Mucosa of rectum (tissue), 2 donors: ENCODE measurements around the gene UBP1.
"Not testable (repeated sequence)": the region's sequence is repeated elsewhere in the genome, so short reads cannot be mapped to it uniquely, and the experiment has no call there.

ENCODE experiments used
- H3K27ac ChIP-seq, 2 donors: one replicate each; pipeline ENCODE4 v1.7.0; 2013; ENCODE audit warnings: inconsistent platforms in 2 of 2, low read depth in 2 of 2, low read length in 2 of 2
- H3K27me3 ChIP-seq, 2 donors: one replicate each; pipeline ENCODE4 v1.7.0; 2013; ENCODE audit warnings: low read length in 2 of 2; ENCODE audit not compliant: control insufficient read depth in 2 of 2, insufficient read depth in 2 of 2
- H3K36me3 ChIP-seq, 2 donors: one replicate each; pipeline ENCODE4 v1.7.0; 2013; ENCODE audit warnings: low read length in 2 of 2; ENCODE audit not compliant: control insufficient read depth in 2 of 2, insufficient read depth in 2 of 2
- H3K4me1 ChIP-seq, 2 donors: one replicate each; pipeline ENCODE4 v1.7.0; 2013; ENCODE audit warnings: low read length in 2 of 2, mild to moderate bottlenecking in 1 of 2; ENCODE audit not compliant: control insufficient read depth in 2 of 2, insufficient read depth in 2 of 2
- H3K4me3 ChIP-seq, 2 donors: one replicate each; pipeline ENCODE4 v1.7.0; 2013; ENCODE audit warnings: low read length in 2 of 2
- H3K9ac ChIP-seq, 2 donors: one replicate each; pipeline ENCODE4 v1.7.0; 2013; ENCODE audit warnings: low read length in 2 of 2, low read depth in 1 of 2, mild to moderate bottlenecking in 1 of 2
- H3K9me3 ChIP-seq, 2 donors: one replicate each; pipeline ENCODE4 v1.7.0; 2013; ENCODE audit warnings: low read length in 2 of 2; ENCODE audit not compliant: control insufficient read depth in 2 of 2
- donor health status: healthy.
- donor health status: Normal muscosa, but diverticular disease.

Gene UBP1

DNA sequence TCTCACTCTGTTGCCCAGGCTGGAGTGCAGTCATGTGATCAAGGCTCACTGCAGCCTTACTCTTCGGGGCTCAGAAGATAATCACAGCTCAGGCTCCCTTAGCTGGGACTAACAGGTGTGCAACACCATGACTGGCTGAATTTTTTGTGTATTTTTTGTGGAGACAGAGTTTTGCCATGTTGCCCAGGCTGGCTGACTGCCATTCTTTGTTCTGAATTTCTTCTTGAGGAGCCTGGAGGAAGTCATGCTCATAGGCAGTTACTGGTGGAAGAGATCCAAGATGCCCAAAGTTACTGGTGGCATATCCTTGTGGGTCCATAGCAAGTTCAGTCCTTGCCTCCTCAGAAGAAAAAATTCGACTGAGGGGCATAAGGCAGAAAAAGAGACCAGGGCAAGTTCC lies 16.6 kb upstream of the UBP1 start:
- H3K4me1 ChIP-seq, result no peaks in the 10 kb centered on the region
- H3K9me3 ChIP-seq, result no peaks in the 10 kb centered on the region
- no peak overlapping the region for H3K27ac ChIP-seq
- no peaks in the 10 kb centered on the region for H3K27me3 ChIP-seq
- H3K9ac ChIP-seq, result no peak overlapping the region
- no peaks in the 10 kb centered on the region for H3K36me3 ChIP-seq
- no peak overlapping the region for H3K4me3 ChIP-seq

DNA sequence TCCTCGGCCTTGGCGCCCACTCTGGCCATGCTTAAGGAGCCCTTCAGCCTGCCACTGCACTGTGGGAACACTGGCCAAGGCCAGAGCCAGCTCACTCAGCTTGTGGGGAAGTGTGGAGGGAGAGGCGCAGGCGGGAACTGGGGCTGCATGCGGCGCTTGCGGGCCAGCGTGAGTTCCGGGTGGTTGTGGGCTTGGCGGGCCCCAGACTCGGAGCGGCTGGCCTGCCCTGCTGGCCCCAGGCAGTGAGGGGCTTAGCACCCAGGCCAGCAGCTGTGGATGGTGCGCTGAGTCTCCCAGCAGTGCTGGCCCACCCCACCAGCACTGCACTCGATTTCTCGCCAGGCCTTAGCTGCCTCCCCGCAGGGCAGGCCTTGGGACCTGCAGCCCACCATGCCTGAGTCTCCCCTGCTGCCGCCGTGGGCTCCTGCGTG lies 13.1 kb upstream of the UBP1 start:
- Histone ChIP-seq H3K9ac (no peak overlapping the region), H3K27ac (no peak overlapping the region), H3K4me3 (no peak overlapping the region), H3K27me3 (no peaks in the 10 kb centered on the region), H3K4me1 (no peaks in the 10 kb centered on the region), H3K36me3 (no peaks in the 10 kb centered on the region), H3K9me3 (no peaks in the 10 kb centered on the region)

DNA sequence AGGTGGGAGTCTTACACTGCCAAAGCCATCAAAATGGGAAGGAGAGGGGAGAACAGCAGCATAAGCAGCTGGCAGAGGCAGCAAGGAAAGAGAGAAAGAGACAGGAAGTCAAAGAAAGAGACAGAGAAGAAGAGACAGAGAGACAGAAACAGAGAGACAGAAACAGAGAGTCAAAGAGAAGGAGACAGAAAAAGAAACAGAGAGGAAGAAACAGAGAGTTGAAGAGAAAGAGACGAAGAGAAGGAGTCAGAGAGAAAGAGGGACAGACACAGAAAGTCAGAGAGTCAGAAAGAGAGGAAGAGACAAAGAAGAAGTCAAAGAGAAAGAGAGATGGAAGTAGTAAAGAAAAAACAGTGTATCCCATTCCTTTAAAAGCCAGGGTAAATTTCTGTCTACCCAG lies 11.8 kb upstream of the UBP1 start:
- not testable (repeated sequence) for H3K9me3 ChIP-seq, H3K27ac ChIP-seq, H3K4me3 ChIP-seq, H3K27me3 ChIP-seq, H3K9ac ChIP-seq, H3K36me3 ChIP-seq, H3K4me1 ChIP-seq

DNA sequence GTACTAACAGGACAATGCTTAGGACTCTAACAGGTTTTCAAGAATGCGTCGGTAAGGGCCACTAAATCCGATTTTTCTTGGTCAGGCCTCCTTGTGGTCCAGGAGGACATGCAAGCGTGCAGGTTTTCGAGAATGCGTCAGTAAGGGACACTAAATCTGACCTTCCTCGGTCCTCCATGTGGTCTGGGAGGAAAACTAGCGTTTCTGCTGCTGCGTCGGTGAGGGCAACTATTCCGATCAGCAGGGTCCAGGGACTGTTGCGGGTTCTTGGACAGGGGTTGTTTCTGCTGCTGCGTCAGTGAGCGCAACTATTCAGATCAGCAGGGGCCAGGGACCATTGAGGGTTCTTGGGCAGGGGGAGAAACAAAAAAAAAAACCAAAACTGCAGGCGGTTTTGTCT lies 7.8 kb upstream of the UBP1 start:
- no peaks in the 10 kb centered on the region for H3K4me1 ChIP-seq
- H3K4me3 ChIP-seq, result no peak overlapping the region
- H3K27me3 ChIP-seq, result no peaks in the 10 kb centered on the region
- H3K36me3 ChIP-seq, result no peaks in the 10 kb centered on the region
- no peaks in the 10 kb centered on the region for H3K9me3 ChIP-seq
- no peak overlapping the region for H3K9ac ChIP-seq
- H3K27ac ChIP-seq, result no peak overlapping the region

DNA sequence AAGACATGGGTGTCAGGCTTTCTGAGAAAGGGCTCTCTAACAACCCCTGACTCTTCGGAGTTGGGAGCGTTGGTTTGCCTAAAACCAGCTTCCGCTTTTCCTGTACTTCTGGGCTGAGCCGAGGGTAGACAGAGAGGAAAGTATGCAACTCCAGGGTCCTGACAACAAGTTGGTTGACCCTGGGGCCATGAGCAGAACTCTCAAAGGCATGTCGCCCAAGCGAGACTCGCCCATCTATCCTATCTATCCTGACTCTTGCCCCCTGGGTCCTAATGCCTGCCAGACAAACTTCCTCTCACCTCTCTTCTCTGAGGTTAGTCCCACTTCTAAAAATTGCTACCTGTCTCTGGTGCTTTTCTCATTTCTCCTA lies 7.0 kb upstream of the UBP1 start:
- not testable (repeated sequence) for H3K9me3 ChIP-seq, H3K27ac ChIP-seq

DNA sequence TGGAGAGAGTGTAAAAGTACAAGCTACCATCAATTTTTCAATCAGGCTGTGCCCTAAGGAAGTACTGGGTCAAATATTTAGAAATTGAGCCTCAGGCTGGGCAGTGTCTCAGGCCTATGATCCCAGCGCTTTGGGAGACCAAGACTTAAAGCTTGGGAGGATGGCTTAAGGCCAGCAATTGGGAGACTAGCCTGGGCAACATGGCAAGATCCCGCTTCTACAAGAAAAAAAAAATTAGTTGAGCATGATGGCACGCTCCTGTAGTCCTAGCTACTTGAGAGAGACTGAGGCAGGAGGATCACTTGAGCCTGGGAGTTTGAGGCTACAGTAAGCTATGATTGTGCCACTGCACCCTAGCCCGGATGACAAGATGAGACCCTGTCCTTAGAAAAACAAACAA lies 2.0 kb upstream of the UBP1 start:
- Histone ChIP-seq H3K27ac (no peak overlapping the region), H3K27me3 (no peaks in the 10 kb centered on the region), H3K4me3 (no peak overlapping the region), H3K36me3 (no peaks in the 10 kb centered on the region), H3K9ac (no peak overlapping the region), H3K4me1 (peaks cover 13 to 28% of the 10 kb centered on the region in 2 donors), H3K9me3 (no peaks in the 10 kb centered on the region)

More for the DNA sequence above, 7.0 kb upstream of the UBP1 start:
- H3K27me3 ChIP-seq, H3K4me1 ChIP-seq, H3K36me3 ChIP-seq, H3K9ac ChIP-seq, H3K4me3 ChIP-seq: not testable (repeated sequence)

- Histone ChIP-seq H3K4me3 (peak overlapping the region; percentile 94 to 95), H3K36me3 (no peaks in the 10 kb centered on the region), H3K9ac (peak overlapping the region; percentile 94 to 98), H3K27me3 (no peaks in the 10 kb centered on the region), H3K27ac (peak overlapping the region; percentile 99 to 100), H3K9me3 (no peaks in the 10 kb centered on the region), H3K4me1 (peaks cover 17 to 36% of the 10 kb centered on the region in 2 donors)
Observed at GRCh38 chr3:33441225-33441976, 1.2 kb upstream of the UBP1 start.

DNA sequence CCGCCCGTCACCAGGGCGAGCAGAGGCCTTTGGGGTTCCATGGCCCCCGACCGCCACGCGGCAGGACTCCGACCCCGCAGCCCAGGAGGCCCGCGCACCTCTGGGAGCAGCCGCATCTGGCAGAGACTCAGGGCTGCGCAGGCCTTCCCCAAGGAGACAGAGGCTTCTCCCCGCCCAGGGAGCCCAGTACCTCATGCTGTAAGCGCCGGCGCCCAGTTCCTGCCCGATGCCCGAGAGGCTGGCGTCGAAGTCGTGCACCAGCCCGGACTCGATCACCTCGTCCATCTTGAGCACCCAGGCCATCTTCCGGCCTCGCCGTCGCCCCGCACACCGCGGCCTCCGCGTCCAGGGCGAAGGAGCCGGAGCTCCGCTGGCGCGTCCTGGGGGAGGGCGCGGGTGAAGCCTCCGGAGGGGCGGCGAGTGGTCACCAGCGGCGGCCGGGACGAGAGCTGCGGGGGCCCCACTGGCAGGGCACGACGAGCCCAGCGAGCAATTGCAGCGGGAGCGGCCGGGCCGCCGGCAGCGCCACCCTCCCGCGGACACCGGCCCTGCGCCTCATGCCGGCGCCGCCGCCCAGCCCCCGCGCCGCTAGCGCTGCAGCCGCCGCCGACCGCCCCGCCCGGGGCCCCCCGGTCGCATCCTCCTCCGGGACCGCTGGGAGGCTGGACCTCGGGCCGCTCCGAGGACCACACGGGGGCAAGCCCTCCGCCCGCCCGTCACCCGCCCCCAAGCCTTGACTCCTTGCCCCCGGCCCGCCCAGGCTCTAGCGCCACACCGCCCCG lies 468 bp downstream of the UBP1 start:
- peaks cover 24 to 39% of the 10 kb centered on the region in 2 donors for H3K4me1 ChIP-seq
- H3K27me3 ChIP-seq, result no peaks in the 10 kb centered on the region

DNA sequence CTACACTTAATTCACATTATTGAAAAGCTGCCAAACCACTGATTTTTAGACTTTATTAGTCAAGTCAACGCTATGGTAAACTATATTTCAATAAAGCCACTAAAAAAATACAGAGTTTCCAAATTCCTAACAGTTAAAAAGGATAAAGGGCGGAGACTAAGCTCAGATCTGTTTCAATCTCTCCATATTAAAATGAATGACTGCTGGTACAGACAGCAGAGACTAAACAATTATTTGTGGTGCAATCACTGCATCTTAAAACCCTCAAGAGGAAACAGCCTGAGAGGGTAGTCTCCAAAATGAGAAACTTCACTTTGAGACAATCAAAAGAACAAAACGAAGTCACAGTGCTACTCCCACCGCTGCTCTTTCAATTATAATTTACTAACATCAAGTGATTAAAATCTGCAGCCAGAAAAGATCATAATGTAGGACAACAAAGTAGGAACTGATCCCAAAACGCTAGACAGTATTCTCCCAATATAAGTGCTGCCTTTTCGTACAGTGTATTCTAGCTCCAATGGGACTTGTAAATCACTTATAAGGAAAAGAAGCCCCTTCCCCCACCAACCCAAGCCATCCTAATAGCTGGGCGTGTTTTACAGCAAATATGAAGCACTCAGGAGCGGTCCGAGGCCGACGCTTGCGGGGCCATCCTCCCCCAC lies 1.2 kb downstream of the UBP1 start:
- no peaks in the 10 kb centered on the region for H3K9me3 ChIP-seq
- H3K4me1 ChIP-seq, result peaks cover 24 to 39% of the 10 kb centered on the region in 2 donors
- peak overlapping the region; percentile 99 to 100 for H3K27ac ChIP-seq
- no peaks in the 10 kb centered on the region for H3K36me3 ChIP-seq
- peak overlapping the region; percentile 89 for H3K4me3 ChIP-seq
- no peaks in the 10 kb centered on the region for H3K27me3 ChIP-seq
- peak overlapping the region; percentile 83 to 93 for H3K9ac ChIP-seq

More for the DNA sequence above, 468 bp downstream of the UBP1 start:
- Histone ChIP-seq H3K27ac (peak overlapping the region; percentile 99 to 100), H3K36me3 (no peaks in the 10 kb centered on the region), H3K9ac (peak overlapping the region; percentile 83 to 93), H3K4me3 (peak overlapping the region; percentile 89), H3K9me3 (no peaks in the 10 kb centered on the region)

GRCh38 chr3:33438284-33438668 lies 1.9 kb downstream of the UBP1 start:
- H3K27ac ChIP-seq, result peak overlapping the region; percentile 99 to 100
- no peaks in the 10 kb centered on the region for H3K36me3 ChIP-seq
- H3K27me3 ChIP-seq, result no peaks in the 10 kb centered on the region
- H3K4me3 ChIP-seq, result peak overlapping the region; percentile 89
- peak overlapping the region in 1 of 2 donors; percentile 93 for H3K9ac ChIP-seq
- peaks cover 24 to 39% of the 10 kb centered on the region in 2 donors for H3K4me1 ChIP-seq
- no peaks in the 10 kb centered on the region for H3K9me3 ChIP-seq
